Measurements from ENCODE around the gene SLC4A11.
A peak's percentile ranks its signal among the peaks of the same experiment; 100 is the strongest.

Gene SLC4A11

GRCh38 chr20:3213226-3213625, 25.8 kb downstream of the SLC4A11 start:
- H3K36me3 ChIP-seq: peaks cover 13% of the 10 kb centered on the region
- DNase-seq: no peak
- TF ChIP-seq CTCF (IDR thresholded peaks at IDR 0.05; ENCODE audit: low read depth, low read length): no peak
- H3K27me3 ChIP-seq: no peaks in the 10 kb centered on the region
- no peaks in the 10 kb centered on the region for H3K9me3 ChIP-seq
- no peaks in the 10 kb centered on the region for H3K4me1 ChIP-seq
- H3K4me3 ChIP-seq (ENCODE audit: low read depth, low read length): no peak overlapping the region

GRCh38 chr20:3210346-3210745, 28.6 kb downstream of the SLC4A11 start:
- Histone ChIP-seq H3K4me3 (ENCODE audit: low read depth, low read length) (peak overlapping the region; percentile 99), H3K27me3 (no peaks in the 10 kb centered on the region), H3K36me3 (peaks cover 9% of the 10 kb centered on the region), H3K9me3 (no peaks in the 10 kb centered on the region), H3K4me1 (no peaks in the 10 kb centered on the region)
- TF ChIP-seq CTCF (IDR thresholded peaks at IDR 0.05; ENCODE audit: low read depth, low read length): no peak
- no peak for DNase-seq

DNA sequence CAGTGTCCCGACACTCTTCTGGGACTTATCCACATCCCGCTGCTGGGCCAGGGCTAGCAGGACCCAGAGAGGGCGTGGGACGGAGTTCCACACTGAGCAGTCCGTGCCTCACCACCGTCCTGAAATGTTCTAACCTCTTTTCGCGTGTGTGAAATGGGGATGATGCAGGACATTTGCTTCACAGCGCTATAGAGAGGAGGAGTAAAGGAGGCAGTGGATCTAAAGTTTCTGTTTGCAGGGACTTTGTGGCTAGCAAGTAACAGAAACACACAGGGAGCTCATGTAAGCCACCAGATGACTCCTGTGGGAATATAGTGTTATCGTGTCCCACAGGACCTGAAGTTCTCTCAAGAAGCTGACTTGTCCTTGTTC, 29.1 kb downstream of the SLC4A11 start:
- Histone ChIP-seq H3K36me3 (peaks cover 6% of the 10 kb centered on the region), H3K4me3 (ENCODE audit: low read depth, low read length) (peak overlapping the region; percentile 99), H3K27me3 (no peaks in the 10 kb centered on the region), H3K9me3 (no peaks in the 10 kb centered on the region), H3K4me1 (no peaks in the 10 kb centered on the region)
- DNase-seq: no peak
- TF ChIP-seq CTCF (IDR thresholded peaks at IDR 0.05; ENCODE audit: low read depth, low read length): no peak

GRCh38 chr20:3209257-3209945, 29.6 kb downstream of the SLC4A11 start, which contains the start of gene ITPA:
Gene ITPA (plus strand): TSS chr20:3209498. CDS start chr20:3209552, 54 bp downstream.
- no peaks in the 10 kb centered on the region for H3K9me3 ChIP-seq
- DNase-seq: peak; percentile 71
- H3K4me1 ChIP-seq: no peaks in the 10 kb centered on the region
- H3K27me3 ChIP-seq: no peaks in the 10 kb centered on the region
- peaks cover 6% of the 10 kb centered on the region for H3K36me3 ChIP-seq
- peak within 1 kb of the TSS; percentile 99 for H3K4me3 ChIP-seq (ENCODE audit: low read depth, low read length)
- no peak for TF ChIP-seq CTCF (IDR thresholded peaks at IDR 0.05; ENCODE audit: low read depth, low read length)

DNA sequence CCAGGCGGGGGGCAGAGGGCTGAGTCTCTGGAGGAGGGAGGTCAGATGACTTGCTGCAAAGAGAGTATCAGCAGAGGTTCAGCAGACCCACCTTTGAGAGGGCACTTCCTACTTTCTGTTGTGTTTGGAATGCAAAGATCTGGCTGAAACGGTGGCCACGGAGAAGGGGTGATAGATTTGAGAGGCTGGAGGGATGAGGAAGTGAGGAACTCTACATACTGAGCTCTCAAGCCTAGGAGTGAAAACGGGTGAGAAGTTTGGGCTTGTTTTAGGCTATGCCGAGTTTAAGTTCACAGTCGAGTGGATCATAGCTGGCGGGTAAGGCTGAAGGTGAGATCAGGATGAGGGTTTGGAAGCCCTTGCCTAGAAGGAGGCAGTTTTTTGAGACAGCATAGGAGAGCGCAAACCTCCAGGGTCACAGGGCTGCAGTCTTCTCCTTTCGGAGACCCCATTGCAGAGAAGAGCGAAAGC, 30.2 kb downstream of the SLC4A11 start:
- no peak for DNase-seq
- Histone ChIP-seq H3K36me3 (peaks cover 6% of the 10 kb centered on the region), H3K4me1 (no peaks in the 10 kb centered on the region), H3K4me3 (ENCODE audit: low read depth, low read length) (peak overlapping the region; percentile 99), H3K27me3 (no peaks in the 10 kb centered on the region), H3K9me3 (no peaks in the 10 kb centered on the region)
- TF ChIP-seq CTCF (IDR thresholded peaks at IDR 0.05; ENCODE audit: low read depth, low read length): no peak

DNA sequence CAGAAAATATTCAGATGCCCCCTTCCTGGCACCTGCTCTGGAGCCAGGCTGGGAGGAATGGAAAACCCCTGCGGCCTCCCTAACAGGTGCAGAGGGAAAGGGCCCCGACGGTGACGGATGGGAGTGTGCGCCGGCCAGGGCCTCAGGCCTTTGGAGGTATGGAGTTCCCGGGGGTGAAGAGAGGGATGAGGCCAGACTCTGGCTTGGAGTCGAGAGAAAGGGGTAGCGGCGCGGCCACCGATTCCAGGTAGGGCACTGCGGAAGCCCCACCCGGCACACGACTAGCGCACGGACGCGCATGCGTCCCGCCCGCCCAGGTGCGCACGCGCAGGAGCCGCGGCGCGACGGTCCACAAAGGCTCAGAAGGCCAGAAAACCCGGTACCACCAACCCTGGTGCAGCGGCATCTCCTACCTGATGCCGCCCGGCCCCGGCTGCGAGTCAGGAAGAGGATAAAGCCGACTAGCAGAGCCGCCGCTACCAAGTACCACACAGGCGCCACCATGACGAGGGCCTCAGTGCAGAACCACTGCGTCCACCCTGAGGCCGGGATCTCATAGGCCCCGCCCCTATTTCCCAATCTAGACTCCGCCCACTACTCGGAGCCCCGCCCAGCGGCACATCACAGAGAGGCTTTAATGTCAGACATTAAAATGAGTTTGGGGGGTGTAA, 34.7 kb downstream of the SLC4A11 start, which contains the start of gene DDRGK1:
TSS of gene DDRGK1 (minus strand) at position 559 of the 671 bp plus-strand sequence. CDS start at position 504, 55 bp downstream.
- H3K4me3 ChIP-seq (ENCODE audit: low read depth, low read length): peak within 1 kb of the TSS; percentile 74
- peaks cover 18% of the 10 kb centered on the region for H3K36me3 ChIP-seq
- no peak for TF ChIP-seq CTCF (IDR thresholded peaks at IDR 0.05; ENCODE audit: low read depth, low read length)
- H3K27me3 ChIP-seq: no peaks in the 10 kb centered on the region
- DNase-seq: peak; percentile 89
- no peaks in the 10 kb centered on the region for H3K9me3 ChIP-seq
- no peaks in the 10 kb centered on the region for H3K4me1 ChIP-seq

Data from BE2C (cell line).